Measurements from ENCODE around the gene CSPG5.
A peak's percentile ranks its signal among the peaks of the same experiment; 100 is the strongest.

CSPG5 gene

GRCh38 chr3:47588053-47588452 is 9.4 kb upstream of the CSPG5 start:
- DNase-seq (ENCODE audit: low read depth in 2 of 3, low spot score in 1 of 3), result no peak

- no peak for DNase-seq (ENCODE audit: low read depth in 2 of 3, low spot score in 1 of 3)
Observed at GRCh38 chr3:47586746-47587145, 8.1 kb upstream of the CSPG5 start.

- no peak for DNase-seq (ENCODE audit: low read depth in 2 of 3, low spot score in 1 of 3)
Observed at GRCh38 chr3:47583320-47584075, 4.8 kb upstream of the CSPG5 start.

- DNase-seq (ENCODE audit: low read depth in 2 of 3, low spot score in 1 of 3), result no peak
Observed at GRCh38 chr3:47581835-47582234, 3.2 kb upstream of the CSPG5 start.

- no peak for DNase-seq (ENCODE audit: low read depth in 2 of 3, low spot score in 1 of 3)
Observed at GRCh38 chr3:47581422-47581821, 2.8 kb upstream of the CSPG5 start.

- DNase-seq (ENCODE audit: low read depth in 2 of 3, low spot score in 1 of 3), result no peak
Observed at GRCh38 chr3:47580481-47580880, 1.8 kb upstream of the CSPG5 start.

- DNase-seq (ENCODE audit: low read depth in 2 of 3, low spot score in 1 of 3), result no peak
Observed at GRCh38 chr3:47579875-47580274, 1.2 kb upstream of the CSPG5 start.

- DNase-seq (ENCODE audit: low read depth in 2 of 3, low spot score in 1 of 3), result peak in 1 of 3 donors; percentile 10
Observed at GRCh38 chr3:47578119-47578632, 489 bp downstream of the CSPG5 start.

- no peak for DNase-seq (ENCODE audit: low read depth in 2 of 3, low spot score in 1 of 3)
Observed at GRCh38 chr3:47577583-47578118, 1.0 kb downstream of the CSPG5 start.

- DNase-seq (ENCODE audit: low read depth in 2 of 3, low spot score in 1 of 3), result no peak
Observed at GRCh38 chr3:47573190-47574172, 5.2 kb downstream of the CSPG5 start.

- DNase-seq (ENCODE audit: low read depth in 2 of 3, low spot score in 1 of 3), result no peak
Observed at GRCh38 chr3:47571391-47572175, 7.1 kb downstream of the CSPG5 start.

GRCh38 chr3:47568901-47569300 is 9.8 kb downstream of the CSPG5 start:
- DNase-seq (ENCODE audit: low read depth in 2 of 3, low spot score in 1 of 3), result no peak

GRCh38 chr3:47567149-47567548 is 11.5 kb downstream of the CSPG5 start:
- no peak for DNase-seq (ENCODE audit: low read depth in 2 of 3, low spot score in 1 of 3)

GRCh38 chr3:47566667-47567066 is 12.0 kb downstream of the CSPG5 start:
- DNase-seq (ENCODE audit: low read depth in 2 of 3, low spot score in 1 of 3), result no peak

- no peak for DNase-seq (ENCODE audit: low read depth in 2 of 3, low spot score in 1 of 3)
Observed at GRCh38 chr3:47565734-47566550, 12.7 kb downstream of the CSPG5 start.

GRCh38 chr3:47556351-47556750 is 22.3 kb downstream of the CSPG5 start:
- no peak for DNase-seq (ENCODE audit: low read depth in 2 of 3, low spot score in 1 of 3)

GRCh38 chr3:47554335-47554734 is 24.3 kb downstream of the CSPG5 start:
- DNase-seq (ENCODE audit: low read depth in 2 of 3, low spot score in 1 of 3), result no peak

- no peak for DNase-seq (ENCODE audit: low read depth in 2 of 3, low spot score in 1 of 3)
Observed at GRCh38 chr3:47553407-47553806, 25.3 kb downstream of the CSPG5 start.

- DNase-seq (ENCODE audit: low read depth in 2 of 3, low spot score in 1 of 3), result no peak
Observed at GRCh38 chr3:47542471-47543173, 36.0 kb downstream of the CSPG5 start.

Measured in stimulated activated CD4-positive, alpha-beta T cell treated with anti-CD3 and anti-CD28 coated beads, Interleukin-12 subunit alpha, Interleukin-12 subunit beta, amount 100 ng/mL, for 48 hours (primary cell).